GM23338 (cell line): ENCODE results near the gene MYL6.

Source experiments
- CREB1 ChIP-seq: fragments of 250-450 bp; sonication (Bioruptor Pico); IDR thresholded peaks from 2 replicates; pipeline ENCODE4 v1.5.0; 2020; ENCODE audit warnings: low read depth, mild to moderate bottlenecking, moderate library complexity
- EZH2 ChIP-seq: fragments of 200-600 bp; sonication (generic); IDR thresholded peaks from one replicate; pipeline ENCODE4 v1.8.0; 2017; ENCODE audit warnings: antibody characterized with exemption, mild to moderate bottlenecking, low read depth; ENCODE audit not compliant: unreplicated experiment
- NANOG ChIP-seq: IDR thresholded peaks from 2 replicates; pipeline ENCODE4 v1.6.1; 2016; ENCODE audit warnings: antibody characterized with exemption, borderline replicate concordance
- POLR2AphosphoS5 ChIP-seq: IDR thresholded peaks from 2 replicates; pipeline ENCODE4 v1.6.1; 2016; ENCODE audit warnings: antibody characterized with exemption, low read depth
- TF ChIP-seq, protein P1 (sequence below), 2 experiments: fragments of 200-600 bp in 1 of 2; sonication (generic) in 1 of 2; conservative IDR thresholded peaks; 2 replicates each; pipeline versions ENCODE4 v1.5.1 to v1.6.1; 2016 to 2017; ENCODE audit warnings: antibody characterized with exemption in 2 of 2, low read depth in 2 of 2, mild to moderate bottlenecking in 2 of 2, moderate library complexity in 1 of 2
- TF ChIP-seq, protein P2 (sequence below): IDR thresholded peaks from one replicate; pipeline ENCODE4 v1.6.1; 2018; ENCODE audit warnings: antibody characterized with exemption; ENCODE audit not compliant: unreplicated experiment

DNA sequence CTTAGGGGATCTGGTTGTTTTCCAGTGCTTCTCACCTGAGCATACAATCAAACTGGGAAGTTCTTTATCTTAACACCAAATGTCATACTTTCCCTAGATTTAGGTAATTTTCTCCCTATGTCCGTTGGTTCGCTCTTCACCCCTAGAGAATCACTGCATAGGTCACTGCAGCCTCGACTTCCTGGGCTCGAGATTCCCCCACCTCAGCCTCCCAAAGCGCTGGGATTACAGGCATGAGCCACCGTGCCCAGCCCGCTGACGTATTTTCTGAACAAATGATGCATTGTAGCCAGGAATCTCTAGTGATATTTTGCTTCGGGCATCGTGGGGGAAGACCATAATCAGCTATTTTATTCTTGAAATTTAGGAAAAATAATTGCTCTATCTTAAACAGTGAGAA lies 42.8 kb upstream of the MYL6 start:
- TF ChIP-seq, protein P1, sequence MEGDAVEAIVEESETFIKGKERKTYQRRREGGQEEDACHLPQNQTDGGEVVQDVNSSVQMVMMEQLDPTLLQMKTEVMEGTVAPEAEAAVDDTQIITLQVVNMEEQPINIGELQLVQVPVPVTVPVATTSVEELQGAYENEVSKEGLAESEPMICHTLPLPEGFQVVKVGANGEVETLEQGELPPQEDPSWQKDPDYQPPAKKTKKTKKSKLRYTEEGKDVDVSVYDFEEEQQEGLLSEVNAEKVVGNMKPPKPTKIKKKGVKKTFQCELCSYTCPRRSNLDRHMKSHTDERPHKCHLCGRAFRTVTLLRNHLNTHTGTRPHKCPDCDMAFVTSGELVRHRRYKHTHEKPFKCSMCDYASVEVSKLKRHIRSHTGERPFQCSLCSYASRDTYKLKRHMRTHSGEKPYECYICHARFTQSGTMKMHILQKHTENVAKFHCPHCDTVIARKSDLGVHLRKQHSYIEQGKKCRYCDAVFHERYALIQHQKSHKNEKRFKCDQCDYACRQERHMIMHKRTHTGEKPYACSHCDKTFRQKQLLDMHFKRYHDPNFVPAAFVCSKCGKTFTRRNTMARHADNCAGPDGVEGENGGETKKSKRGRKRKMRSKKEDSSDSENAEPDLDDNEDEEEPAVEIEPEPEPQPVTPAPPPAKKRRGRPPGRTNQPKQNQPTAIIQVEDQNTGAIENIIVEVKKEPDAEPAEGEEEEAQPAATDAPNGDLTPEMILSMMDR (conservative IDR thresholded peaks at IDR 0.05; ENCODE audit: low read depth in 2 of 2), result no peak
- TF ChIP-seq CREB1 (CRISPR knock-in tag), result no peak
- TF ChIP-seq POLR2AphosphoS5, result no peak
- no peak for TF ChIP-seq NANOG
- TF ChIP-seq EZH2, result no peak
- TF ChIP-seq, protein P2, sequence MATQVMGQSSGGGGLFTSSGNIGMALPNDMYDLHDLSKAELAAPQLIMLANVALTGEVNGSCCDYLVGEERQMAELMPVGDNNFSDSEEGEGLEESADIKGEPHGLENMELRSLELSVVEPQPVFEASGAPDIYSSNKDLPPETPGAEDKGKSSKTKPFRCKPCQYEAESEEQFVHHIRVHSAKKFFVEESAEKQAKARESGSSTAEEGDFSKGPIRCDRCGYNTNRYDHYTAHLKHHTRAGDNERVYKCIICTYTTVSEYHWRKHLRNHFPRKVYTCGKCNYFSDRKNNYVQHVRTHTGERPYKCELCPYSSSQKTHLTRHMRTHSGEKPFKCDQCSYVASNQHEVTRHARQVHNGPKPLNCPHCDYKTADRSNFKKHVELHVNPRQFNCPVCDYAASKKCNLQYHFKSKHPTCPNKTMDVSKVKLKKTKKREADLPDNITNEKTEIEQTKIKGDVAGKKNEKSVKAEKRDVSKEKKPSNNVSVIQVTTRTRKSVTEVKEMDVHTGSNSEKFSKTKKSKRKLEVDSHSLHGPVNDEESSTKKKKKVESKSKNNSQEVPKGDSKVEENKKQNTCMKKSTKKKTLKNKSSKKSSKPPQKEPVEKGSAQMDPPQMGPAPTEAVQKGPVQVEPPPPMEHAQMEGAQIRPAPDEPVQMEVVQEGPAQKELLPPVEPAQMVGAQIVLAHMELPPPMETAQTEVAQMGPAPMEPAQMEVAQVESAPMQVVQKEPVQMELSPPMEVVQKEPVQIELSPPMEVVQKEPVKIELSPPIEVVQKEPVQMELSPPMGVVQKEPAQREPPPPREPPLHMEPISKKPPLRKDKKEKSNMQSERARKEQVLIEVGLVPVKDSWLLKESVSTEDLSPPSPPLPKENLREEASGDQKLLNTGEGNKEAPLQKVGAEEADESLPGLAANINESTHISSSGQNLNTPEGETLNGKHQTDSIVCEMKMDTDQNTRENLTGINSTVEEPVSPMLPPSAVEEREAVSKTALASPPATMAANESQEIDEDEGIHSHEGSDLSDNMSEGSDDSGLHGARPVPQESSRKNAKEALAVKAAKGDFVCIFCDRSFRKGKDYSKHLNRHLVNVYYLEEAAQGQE, result no peak
